Glomerular visceral epithelial cell (primary cell): ENCODE data around the gene NEO1.
"Not testable (repeated sequence)": the region's sequence is repeated elsewhere in the genome, so short reads cannot be mapped to it uniquely, and the experiment has no call there.

Source experiments
- DNase-seq: peaks from one replicate; pipeline ENCODE4 v3.0.0-alpha.2; 2016; ENCODE audit errors: extremely low spot score

NEO1 gene

DNA sequence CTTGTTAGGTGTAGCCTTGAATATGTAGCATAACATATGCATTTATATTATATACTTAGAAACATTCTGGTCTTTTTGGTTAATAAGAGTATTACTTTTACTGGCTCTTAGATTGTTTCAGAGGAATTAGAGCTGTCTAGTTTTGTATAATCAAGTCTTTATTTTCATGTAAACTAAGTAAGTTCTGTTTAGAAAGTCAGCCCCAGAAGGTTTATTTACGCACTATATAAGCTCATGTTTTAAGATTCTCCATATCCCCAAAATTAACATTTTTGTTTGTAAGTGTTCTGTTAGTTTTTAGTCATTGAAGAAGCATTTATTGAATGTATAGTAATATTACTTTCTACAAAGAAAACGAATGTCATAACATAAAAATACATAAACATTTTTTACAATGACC is 158.4 kb downstream of the NEO1 start:
- DNase-seq, result no peak

- no peak for DNase-seq
These were observed 160.2 kb downstream of the NEO1 start for GRCh38 chr15:73212424-73212823.

- not testable (repeated sequence) for DNase-seq
These were observed 169.2 kb downstream of the NEO1 start for GRCh38 chr15:73221450-73221849.

GRCh38 chr15:73225358-73226015 is 173.2 kb downstream of the NEO1 start:
- DNase-seq, result no peak

GRCh38 chr15:73226093-73226814 is 174.0 kb downstream of the NEO1 start:
- no peak for DNase-seq

DNA sequence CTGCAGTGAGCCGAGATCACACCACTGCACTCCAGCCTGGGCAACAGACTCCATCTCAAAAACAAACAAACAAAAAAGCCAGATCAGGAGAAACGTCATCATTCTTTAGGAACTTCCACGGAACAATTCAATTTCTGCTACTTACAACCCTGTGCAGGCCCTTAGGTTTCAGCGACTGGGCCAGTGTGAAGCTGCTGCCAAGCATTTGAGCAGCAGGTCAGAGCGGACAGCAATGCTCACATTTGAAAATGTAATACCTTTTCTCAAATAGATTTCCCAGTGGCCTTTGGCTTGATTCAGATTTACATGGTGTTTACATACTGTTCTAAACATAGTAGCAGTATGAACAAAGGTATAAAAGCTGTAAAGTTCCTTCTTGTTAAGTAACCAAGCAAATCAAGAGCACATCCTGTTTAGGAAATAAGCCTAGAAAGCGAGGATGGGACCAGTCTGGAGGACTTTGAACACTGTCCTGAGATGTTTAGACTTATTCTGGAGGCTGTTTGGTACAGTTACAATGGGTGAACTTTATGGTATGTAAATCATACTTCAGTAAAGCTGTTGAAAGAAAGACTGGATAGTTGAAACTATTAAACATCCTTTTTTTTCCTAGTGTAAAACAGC is 175.3 kb downstream of the NEO1 start:
- DNase-seq, result no peak

GRCh38 chr15:73228128-73228646 is 175.9 kb downstream of the NEO1 start:
- DNase-seq, result no peak

GRCh38 chr15:73231661-73232419 is 179.6 kb downstream of the NEO1 start:
- no peak for DNase-seq

DNA sequence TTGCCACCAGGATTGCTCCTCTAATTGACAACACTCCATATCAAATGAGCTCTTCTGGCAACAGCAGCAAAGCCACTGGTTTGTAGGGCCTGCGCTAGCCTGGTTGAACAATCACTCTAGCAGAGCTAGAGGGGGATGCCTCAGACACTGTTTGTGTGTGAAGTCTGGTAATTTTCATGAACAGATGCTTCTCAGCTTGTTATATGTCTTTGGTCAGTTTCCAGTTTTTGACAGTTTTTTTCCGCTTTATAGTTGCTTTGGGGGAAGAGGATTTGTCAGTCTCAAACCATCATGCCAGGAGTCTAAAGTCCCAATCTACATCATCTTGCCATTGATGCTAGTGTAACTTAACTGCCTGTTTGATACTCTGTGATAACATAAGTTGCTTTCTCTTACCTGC is 180.5 kb downstream of the NEO1 start:
- DNase-seq, result no peak

- DNase-seq, result no peak
These were observed 181.4 kb downstream of the NEO1 start for GRCh38 chr15:73233623-73234022.

DNA sequence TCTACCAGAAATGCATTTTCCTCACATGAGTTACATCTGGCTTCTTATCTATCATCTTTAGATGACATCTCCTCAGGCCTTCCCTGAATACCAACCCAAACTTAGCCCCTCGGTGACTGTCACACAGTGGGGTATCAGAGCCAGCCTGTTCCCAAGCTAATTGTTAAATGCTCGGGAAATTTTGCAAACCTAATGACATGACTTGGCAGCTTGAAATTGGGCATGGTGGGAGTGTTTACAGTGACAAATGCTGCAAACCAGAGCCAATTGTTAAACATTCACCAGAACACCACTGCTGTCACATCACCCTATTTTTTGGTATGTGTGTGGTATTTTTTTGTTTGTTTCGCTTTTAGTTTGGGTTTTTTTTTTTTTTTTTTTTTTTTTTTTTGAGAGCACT is 185.6 kb downstream of the NEO1 start:
- no peak for DNase-seq

GRCh38 chr15:73239564-73240215 is 187.4 kb downstream of the NEO1 start:
- DNase-seq, result no peak

- peak; percentile 69 for DNase-seq
These were observed 188.7 kb downstream of the NEO1 start for GRCh38 chr15:73240866-73241499.

DNA sequence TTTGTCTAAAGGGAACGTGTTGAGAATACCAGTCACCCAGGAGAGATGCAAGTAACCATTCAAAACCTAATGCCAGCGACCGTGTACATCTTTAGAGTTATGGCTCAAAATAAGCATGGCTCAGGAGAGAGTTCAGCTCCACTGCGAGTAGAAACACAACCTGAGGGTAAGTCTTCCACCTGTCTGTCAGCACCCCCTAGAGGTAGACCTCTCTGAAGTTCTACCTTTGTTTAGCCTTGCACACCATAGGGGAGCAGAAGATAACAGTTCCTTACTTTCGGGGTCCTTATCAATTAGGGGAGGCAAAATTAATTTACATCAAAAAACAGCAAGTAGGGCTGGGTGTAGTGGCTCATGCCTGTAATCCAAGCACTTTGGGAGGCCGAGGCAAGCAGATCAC is 192.1 kb downstream of the NEO1 start:
- peak; percentile 3 for DNase-seq

DNA sequence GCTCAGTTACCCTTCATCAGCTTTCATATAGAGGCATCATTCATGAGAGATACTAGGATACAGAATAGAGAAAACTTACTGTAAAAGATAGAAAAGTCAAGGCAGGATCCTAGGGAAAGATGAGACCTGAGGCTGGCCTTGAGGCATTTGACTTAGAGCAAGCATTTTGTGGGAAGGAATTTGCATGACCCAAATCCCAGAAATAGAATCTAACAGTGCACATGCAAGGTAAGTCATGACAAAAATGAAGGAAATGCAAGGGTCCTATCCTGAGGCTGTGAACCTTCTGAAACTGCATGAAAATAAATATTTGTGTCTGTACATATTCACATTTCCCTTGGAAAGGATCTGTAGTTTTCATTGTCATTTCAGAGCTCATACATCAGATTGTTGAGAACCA is 194.2 kb downstream of the NEO1 start:
- no peak for DNase-seq

DNA sequence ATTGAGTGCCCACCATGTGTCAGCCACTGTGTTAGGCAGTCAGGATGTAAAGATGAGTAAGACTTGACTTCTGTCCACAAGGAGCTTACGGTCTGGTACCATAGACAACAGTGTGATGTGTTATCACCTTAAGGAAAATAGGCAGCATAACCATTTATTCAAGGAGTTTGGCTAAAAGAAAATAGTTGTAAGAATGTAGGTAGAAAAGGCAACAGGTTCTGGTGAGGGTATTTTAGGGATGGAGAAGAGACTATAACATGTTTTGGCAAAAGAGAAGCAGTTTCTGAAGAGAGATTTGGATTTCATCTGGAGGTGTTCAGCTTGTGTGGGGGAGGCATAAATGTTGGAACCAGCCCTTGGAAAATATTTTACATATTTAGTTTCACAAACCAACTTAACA is 194.6 kb downstream of the NEO1 start:
- DNase-seq, result no peak

DNA sequence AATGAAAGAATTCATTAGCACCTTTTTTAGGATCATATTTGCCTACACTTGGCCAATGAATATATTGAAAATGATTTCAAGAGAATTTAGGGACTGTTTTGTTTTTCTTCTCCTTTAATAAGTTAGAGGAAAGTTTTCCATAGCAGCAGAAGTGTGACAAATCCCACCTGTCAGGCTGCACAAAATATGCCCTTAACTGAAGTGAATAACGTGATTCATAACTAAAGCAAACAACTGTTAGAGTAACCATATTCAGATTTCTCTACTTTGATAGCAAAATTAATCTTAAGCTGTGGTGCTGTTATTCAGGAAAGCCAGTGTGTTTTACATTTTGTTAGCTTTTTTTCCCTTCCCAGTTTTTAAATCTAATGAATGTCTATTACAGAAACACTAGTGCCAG is 195.1 kb downstream of the NEO1 start:
- DNase-seq, result no peak

DNA sequence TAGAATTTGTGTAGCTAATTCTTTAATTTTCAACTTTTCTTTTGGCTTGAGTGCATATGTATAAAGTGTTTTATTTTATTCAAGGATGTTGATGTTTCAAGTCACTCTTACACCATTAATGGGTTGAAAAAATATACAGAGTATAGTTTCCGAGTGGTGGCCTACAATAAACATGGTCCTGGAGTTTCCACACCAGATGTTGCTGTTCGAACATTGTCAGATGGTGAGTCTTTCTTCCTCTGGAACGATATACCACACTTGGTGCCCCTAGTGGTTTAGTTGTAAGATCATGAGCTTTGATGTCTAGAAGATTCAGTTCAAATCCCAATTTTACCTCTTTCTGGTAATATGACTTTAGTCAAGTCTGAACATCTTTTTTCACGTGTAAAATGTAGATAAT is 197.2 kb downstream of the NEO1 start:
- no peak for DNase-seq

DNA sequence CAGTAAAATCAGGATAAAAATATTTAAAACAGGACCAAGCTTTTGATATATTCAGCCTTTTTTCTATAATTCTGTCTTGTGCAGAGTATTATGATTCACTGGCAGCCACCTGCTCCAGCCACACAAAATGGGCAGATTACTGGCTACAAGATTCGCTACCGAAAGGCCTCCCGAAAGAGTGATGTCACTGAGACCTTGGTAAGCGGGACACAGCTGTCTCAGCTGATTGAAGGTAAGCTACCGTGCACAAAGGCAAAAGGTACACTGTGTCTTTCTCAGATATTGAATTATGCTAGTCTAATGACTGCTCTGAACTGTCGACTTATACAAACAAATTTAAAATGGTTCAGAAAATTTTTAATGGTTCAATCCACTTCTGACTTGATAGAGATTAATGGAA is 202.3 kb downstream of the NEO1 start:
- DNase-seq, result no peak

GRCh38 chr15:73258271-73259108 is 206.2 kb downstream of the NEO1 start:
- no peak for DNase-seq
